ENCODE data around the gene LRRC18. TPM values are rescaled to one million over a fixed set of nuclear protein-coding genes. Genes with fewer than 3 reads are reported as not detected.

The LRRC18 gene
- total and polyA plus RNA-seq, 2 donors (not counting 3 experiments of a cell fraction or from before 2014, with no cell fraction given): not detected

DNA sequence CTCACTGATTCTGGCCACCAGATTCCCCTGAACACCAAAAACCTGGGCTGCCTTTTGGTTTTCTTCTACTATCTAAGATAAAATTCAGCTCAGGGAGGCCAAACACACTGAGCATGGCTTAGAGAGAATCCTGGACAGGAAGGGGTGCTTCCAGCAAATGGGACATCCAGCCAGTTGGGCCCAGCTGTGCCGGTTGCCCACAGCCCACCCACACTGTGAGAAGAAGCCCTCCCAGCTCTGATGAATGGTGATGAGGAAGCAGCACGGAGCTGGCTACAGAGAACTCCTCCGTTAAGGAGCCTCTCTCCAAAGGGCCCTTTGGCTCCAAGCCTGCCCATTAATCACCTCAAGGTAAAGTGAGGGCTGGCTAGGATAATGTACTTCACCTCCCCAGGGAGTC is 15.9 kb downstream of the LRRC18 start:
- Histone ChIP-seq H3K9me1 (replicated peaks; ENCODE audit: control insufficient read depth, extremely low read depth, insufficient read depth, low read length) (no peaks in the 10 kb centered on the region), H3K27me3 (ENCODE audit: control insufficient read depth in 2 of 2, insufficient read depth in 2 of 2, low read length in 2 of 2) (peaks cover 4 to 7% of the 10 kb centered on the region in 2 experiments), H3K36me3 (ENCODE audit: control insufficient read depth in 2 of 2, extremely low read depth in 1 of 2, insufficient read depth in 2 of 2, low read length in 2 of 2) (no peaks in the 10 kb centered on the region), H4K20me1 (replicated peaks; ENCODE audit: control insufficient read depth, extremely low read depth, insufficient read depth, low read length) (no peaks in the 10 kb centered on the region), H3K9ac (replicated peaks; ENCODE audit: extremely low read depth, insufficient read depth, low read length) (no peak overlapping the region), H3K27ac (ENCODE audit: insufficient read depth, low read depth, low read length) (no peak overlapping the region), H3K9me3 (replicated peaks; ENCODE audit: control insufficient read depth, insufficient read depth, low read length) (no peaks in the 10 kb centered on the region), H2AFZ (ENCODE audit: low read depth, low read length) (no peak overlapping the region), H3K4me2 (ENCODE audit: insufficient read depth, low read length) (no peak overlapping the region), H3K79me2 (ENCODE audit: control insufficient read depth, insufficient read depth, low read length) (no peaks in the 10 kb centered on the region), H3K4me3 (replicated peaks in 1 of 3; ENCODE audit: insufficient read depth in 1 of 3, low read depth in 1 of 3, low read length in 3 of 3) (no peak overlapping the region), H3K4me1 (ENCODE audit: control insufficient read depth, extremely low read depth, insufficient read depth, low read length) (no peaks in the 10 kb centered on the region)
- ChIA-PET CTCF (no interaction called here), POLR2A (no interaction called here)
- DNase-seq (ENCODE audit: low read depth, low spot score): no peak
- dilution Hi-C loops (cut with MboI; ENCODE audit: extremely low pct_ligation_motif_present, low sequenced_read_pairs): no loop called here
- FAIRE-seq: no peak
- TF ChIP-seq, protein P1, sequence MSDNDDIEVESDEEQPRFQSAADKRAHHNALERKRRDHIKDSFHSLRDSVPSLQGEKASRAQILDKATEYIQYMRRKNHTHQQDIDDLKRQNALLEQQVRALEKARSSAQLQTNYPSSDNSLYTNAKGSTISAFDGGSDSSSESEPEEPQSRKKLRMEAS (IDR thresholded peaks at IDR 0.05; ENCODE audit: insufficient read depth, insufficient read length): no peak
- no peak for TF ChIP-seq EZH2 (IDR thresholded peaks at IDR 0.05; ENCODE audit: borderline replicate concordance, low read depth, low read length, severe bottlenecking)
- TF ChIP-seq, protein P2, sequence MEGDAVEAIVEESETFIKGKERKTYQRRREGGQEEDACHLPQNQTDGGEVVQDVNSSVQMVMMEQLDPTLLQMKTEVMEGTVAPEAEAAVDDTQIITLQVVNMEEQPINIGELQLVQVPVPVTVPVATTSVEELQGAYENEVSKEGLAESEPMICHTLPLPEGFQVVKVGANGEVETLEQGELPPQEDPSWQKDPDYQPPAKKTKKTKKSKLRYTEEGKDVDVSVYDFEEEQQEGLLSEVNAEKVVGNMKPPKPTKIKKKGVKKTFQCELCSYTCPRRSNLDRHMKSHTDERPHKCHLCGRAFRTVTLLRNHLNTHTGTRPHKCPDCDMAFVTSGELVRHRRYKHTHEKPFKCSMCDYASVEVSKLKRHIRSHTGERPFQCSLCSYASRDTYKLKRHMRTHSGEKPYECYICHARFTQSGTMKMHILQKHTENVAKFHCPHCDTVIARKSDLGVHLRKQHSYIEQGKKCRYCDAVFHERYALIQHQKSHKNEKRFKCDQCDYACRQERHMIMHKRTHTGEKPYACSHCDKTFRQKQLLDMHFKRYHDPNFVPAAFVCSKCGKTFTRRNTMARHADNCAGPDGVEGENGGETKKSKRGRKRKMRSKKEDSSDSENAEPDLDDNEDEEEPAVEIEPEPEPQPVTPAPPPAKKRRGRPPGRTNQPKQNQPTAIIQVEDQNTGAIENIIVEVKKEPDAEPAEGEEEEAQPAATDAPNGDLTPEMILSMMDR (IDR thresholded peaks at IDR 0.05; ENCODE audit: extremely low read depth in 1 of 2, insufficient read depth in 1 of 2, low read depth in 1 of 2, low read length in 2 of 2): no peak
- no peak for TF ChIP-seq JUN (IDR thresholded peaks at IDR 0.05; ENCODE audit: borderline replicate concordance, insufficient read depth, insufficient read length, low read depth)
- TF ChIP-seq GATA2 (IDR thresholded peaks at IDR 0.05; ENCODE audit: insufficient read depth, insufficient read length, low read depth, low read length): no peak
- no peak for TF ChIP-seq FOS (IDR thresholded peaks at IDR 0.05; ENCODE audit: borderline replicate concordance, insufficient read depth, low read length)
- TF ChIP-seq POLR2AphosphoS5 (IDR thresholded peaks at IDR 0.05; ENCODE audit: insufficient read depth, low read depth, low read length): no peak
- TF ChIP-seq POLR2A (IDR thresholded peaks at IDR 0.05; ENCODE audit: low read depth, low read length): no peak
- no peak for TF ChIP-seq MYC (IDR thresholded peaks at IDR 0.05; ENCODE audit: low read depth, low read length)
- BruUV-seq (replicated peaks): no TSS peak
- intact Hi-C loops (cut with micrococcal nuclease): no loop called here
